ENCODE data around the gene NTMT1.

DNA sequence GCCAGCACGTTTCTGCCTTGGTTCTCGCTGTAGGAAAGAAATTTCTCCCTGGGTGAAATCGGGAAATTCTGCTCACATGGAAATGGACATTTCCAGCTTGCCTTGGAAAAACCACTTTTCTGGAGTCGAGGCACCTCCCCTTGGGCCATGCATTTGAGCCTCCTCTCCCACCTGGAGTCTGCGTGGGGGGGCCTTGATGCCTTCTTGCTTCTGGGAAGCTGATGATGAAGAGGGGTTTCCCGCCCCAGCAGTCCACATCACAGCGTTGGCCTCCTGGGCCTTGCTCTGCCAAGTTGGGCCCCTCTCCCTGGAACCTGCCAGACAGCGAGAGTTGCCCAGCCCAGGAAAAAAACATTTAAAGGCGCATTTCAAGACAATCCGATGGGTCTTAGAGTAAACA, 17.7 kb downstream of the NTMT1 start:
- TF ChIP-seq CTCF (conservative IDR thresholded peaks at IDR 0.05; ENCODE audit: low read depth, low read length) = no peak
- TF ChIP-seq EZH2 (IDR thresholded peaks at IDR 0.05; ENCODE audit: borderline replicate concordance, low read depth, low read length, poor library complexity, severe bottlenecking) = no peak
